ENCODE results near the gene TBC1D9.

TBC1D9 gene

DNA sequence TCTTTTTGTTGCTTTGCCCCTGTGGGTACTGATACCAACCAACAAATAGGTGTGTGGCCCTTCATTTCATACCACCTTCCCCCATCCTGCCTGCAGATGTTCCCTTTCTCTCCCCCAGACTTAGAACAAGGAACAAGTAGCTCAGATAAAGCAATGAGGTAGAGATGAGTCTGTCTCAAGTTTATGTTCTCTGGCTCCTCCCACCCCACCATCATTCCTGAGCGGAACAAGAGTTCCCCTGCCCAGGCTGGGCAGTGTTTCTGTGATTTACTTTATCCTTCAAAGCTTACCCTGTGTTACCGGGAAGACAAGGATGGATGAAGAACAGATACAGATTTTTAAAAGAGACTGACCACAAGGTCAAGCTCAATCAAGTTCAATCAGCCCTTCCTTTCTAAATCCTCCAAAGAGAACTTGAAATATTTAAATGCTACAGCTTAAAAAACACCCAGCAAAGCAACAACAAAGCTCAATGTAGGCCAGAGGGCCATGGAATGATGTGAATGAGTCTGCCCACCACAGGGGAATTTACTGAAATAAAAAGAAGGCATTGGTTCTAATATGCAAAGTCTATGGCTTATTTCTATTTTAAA is 107.4 kb downstream of the TBC1D9 start:
- DNase-seq (ENCODE audit: low read depth in 3 of 3) = no peak

DNA sequence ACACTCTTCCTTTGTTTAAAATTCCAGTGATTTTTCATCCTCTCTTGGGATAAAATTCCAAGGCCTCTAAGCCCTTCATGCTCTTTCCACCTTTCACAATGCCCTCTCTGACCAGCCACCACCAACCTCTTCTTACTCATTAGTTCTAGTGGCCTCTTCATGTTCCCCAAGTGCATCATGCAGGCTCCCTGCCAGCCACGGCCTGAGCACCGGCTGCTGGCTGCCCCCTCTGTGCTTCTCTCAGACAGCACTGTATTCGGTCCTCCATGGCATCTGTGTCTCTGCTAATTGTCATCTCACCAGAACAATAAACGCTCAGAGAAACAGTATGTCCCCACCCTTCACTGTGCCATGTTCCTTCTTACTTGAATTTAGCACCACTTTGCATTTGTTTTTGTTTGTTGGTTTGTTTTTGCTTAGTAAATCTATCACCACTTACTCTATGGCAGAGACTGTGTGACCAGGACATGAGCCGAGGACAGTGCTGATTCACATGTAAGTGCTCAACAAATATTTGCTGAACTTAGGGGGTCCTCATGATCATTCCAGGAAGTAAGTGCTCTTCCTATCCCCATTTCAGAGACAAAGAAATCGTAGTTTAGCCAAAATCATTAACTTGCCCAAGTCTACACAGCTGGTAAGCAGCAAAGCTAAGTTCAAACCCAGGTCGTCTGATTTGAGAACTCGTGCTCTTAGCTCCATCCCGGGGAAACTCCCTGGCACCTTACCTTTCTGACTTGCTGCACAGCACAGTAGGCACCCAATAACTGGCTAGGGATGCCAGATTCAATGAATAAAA is 110.4 kb downstream of the TBC1D9 start:
- no peak for DNase-seq (ENCODE audit: low read depth in 3 of 3)

DNA sequence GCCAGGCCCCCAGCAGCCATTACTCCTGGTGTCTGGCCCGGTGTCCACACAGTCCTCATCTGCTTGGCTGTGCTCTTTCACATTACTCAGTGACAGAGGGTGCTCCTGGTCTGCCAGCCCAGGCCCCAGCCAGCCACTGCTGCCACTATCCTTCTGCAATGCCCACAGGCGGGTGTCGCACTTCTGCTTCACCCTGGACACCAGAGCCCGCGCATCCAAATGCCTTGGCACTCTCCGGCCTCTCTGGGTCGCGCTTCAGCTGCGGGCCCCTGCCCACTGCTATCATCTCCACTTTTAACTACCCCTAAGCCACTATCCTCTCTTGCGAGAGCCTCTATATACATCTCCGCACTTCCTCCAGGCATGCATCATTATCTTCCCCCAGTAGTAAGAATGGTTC is 111.0 kb downstream of the TBC1D9 start:
- DNase-seq (ENCODE audit: low read depth in 3 of 3) = no peak

DNA sequence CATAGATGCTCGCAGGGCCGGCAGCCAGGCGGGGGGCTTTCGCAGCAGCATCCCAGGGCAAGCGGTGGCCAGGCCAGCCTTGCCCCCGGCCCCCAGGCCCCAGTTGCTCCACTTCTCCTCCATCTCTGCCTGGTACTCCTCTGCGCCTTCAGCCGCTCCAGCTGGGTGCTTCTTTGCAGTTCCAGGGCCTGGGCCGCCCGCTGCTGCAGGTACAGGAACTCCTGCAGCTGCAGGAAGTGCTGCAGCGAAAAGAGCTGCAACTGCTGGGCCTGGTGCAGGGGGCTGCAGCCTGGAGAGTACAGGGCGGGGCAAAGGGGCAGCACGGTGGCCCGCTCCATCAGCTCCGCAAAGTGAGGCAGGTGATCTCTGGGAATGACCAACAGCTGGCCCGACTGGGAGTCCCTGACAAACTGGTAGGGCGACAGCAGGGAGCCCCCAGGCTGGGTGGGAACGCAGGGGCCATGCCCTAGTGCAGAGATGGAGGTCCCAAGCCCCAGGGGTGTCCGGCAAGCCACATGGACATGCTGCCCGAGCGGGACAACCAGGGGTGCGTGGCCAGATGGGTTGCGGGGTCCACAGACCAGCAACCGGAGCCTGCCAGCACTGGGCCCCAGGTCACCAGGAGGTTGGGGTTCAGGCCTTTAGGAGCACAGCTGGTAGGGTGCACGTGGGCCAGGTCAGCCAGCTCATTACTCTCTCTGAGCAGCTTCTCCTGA is 111.6 kb downstream of the TBC1D9 start:
- DNase-seq (ENCODE audit: low read depth in 3 of 3) = no peak

DNA sequence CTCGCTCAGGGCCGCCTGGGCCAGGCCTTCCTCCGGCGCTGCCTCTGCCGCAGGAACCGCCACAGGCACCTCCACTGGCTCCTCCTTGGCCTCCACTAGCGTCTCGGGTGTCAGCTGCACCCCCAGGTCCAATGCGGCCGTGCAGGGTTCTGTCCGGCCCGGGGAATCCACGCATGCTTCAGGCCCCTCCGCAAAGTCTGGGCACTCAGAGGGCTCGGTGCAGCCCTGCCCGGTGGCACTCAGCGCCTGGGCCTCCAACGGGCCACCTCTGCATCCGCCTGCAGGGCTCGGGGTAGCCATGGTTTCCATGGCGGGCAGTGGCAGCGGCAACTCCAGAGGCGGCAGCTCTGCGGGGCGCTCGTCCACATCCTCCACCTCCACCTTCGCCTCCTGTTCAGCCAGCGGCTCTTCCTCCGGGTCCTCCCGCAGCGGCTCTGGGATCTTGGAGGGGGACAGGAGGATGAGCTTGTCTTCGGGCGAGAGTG is 112.6 kb downstream of the TBC1D9 start:
- DNase-seq (ENCODE audit: low read depth in 3 of 3) = no peak

DNA sequence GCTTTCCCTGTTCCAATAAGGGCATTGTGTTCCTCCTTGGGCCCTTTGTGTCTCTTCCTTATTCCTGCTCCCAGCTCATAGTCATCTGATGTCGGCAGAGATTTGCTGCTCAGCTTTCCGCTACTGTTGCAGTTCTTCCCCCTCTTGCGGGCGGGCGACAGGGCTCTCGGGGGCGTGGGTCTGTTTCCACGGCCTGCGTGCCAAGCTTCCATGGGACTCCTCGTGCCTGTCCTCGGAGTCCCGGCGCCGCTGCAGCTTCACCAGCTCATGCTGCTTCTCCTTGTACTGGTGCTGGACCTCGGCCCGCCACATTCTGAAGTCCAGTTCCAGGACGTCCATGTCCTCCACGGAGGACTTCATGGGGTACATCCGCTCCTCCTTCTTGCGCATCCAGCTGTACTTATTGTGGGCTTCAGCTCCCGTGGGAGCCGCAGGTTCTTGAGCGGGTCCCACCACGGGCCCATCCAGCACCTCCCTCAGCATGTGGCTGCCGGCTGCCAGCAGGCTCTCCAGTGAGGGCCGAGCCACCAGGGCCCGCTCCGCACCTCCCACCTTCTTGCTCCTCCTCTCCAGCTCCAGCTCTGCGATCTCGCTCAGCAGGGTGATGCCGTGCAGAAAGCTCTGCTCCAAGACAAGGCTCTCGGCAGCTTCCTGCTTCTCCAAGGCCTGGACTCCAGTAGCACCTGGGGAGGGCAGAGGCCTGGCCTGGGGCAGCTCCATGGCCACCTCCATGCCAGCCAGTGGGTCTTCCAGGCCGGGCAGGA is 113.3 kb downstream of the TBC1D9 start:
- DNase-seq (ENCODE audit: low read depth in 3 of 3) = no peak

DNA sequence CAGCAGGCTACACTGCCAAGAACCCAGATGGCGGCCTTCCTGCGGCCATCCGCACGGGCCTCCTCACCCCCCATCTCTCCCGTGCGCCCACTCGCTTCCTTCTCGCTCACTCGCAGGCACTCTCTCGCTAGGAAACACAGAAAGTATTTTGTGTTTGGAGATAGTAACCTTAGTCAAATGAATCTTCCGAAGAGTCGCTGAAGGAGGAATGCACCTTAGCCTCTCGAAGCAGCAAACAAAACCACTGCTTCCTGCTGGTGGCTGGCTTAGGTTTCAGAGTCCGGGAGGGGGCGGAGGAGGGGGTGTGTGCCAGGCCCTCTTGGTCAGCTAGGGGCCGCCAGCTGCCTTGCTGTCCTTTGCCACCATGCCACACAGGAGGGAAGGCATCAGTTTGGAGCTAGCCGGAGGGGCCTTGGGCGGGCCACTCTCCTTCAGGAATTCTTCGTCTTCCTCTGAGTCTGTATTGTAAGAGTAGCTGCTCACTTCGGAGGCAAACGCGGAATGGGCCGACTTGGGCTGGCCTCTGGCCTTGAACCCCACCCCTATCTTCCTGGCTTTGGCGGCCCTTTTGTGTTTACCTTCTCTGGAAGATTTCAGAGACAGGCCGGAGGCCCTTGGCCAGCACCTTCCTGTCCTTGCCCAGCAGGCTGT is 114.3 kb downstream of the TBC1D9 start:
- DNase-seq (ENCODE audit: low read depth in 3 of 3) = no peak

DNA sequence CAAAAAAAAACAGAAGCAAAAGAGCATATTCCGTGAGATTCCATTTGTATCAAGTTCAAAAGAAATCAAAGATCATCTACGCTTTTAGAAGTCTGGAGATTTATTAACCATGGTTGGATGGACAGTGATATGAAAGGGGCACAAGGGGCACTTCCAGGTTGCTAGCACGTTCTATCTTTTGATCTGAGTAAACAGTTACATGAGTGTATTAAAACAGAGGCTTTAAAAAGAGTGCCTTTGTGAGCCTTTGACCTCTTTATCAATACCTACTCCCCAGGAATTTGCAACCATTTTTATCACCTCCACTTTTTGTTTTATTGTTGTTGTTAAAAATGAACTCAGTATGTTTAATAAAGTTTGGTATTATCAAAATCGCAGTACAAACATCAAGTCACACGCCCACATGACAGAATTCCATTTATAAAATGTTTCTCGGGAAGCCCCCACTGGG is 115.1 kb downstream of the TBC1D9 start:
- no peak for DNase-seq (ENCODE audit: low read depth in 3 of 3)

DNA sequence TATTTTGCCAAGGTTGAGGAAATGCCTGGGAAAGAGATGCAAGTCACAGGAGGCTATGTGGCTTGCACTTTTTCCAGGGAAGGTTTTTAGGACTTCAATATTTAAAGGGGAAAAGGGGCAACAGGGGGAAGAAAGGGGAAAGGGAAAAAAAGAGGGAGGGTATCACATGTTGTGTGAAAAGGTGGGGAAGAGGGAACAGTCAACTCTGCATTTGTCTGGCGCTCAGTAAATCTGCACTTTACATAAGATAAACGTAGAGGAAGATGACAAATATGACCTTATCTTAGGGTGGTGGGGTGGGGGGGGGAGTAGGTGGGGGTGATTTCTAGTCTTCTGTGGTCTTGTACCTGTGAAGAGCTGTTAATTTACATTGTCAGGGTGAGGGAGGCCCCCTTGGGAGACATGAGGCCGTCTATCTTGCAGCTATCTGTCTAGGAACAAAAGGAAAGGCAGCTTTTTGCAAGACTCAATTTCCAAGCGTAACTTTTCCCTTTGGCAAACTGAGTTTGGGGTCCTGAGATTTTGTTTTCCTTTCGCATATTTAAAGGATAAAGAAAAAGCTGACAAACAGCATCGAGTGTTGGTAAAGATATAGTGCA is 115.9 kb downstream of the TBC1D9 start:
- DNase-seq (ENCODE audit: low read depth in 3 of 3) = no peak

DNA sequence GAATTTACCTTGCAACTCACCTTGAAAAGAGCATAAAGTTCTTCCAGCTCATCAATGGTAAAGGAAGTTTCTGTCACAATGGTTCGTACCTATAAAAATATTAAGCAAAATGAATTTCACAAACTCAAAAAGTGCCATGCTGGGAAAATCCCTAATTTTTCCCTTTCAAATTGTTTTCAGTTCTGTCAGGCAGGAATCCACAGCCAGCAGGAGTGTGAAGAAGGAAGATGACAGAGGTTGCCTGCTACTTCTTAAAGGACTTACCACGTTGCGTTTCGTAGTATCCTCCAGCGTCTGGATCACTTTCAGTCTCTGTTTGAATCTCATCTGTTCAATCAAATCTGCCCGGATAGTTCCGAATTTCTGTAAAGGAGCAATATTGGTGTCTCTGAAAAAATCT is 117.1 kb downstream of the TBC1D9 start:
- DNase-seq (ENCODE audit: low read depth in 3 of 3) = no peak

DNA sequence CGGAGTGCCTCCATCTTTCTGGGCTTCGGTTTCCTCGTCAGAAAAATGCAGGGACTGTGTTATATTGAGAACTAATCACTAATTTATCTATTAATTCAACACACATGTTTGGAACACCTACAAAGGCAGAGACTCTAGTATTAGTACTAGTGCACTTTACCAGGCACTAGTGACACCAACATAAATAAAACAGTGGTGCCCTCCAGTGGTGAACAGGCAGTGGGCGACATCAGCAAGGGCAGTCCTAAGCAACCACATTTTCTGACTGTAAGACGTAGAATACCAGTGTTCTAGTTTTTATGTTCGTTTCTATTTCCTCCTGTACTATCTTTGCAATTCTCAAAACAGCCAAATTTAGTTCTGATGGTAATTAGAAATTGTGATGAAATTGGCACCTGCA is 118.3 kb downstream of the TBC1D9 start:
- DNase-seq (ENCODE audit: low read depth in 3 of 3) = peak in 1 of 3 experiments; percentile 7

DNA sequence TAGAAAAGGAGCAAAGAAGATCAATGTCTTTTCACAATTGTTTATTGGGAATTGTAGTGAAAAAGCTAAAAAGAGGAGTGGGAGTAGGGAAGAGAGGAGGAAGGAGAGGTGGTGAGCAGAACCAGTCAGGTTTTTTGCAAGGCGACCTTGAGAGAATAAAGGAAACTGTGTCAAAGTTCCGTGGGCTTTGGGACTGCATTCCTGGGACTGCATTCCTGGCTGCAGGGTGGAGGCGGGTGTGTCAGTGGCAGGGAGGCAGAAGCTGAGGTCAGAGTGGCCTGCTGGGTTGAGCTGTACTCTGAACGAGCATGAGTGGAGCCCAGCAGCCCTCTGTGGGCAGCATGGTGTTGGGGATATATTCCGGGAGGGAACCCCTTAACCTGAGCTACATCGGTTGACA is 120.6 kb downstream of the TBC1D9 start:
- no peak for DNase-seq (ENCODE audit: low read depth in 3 of 3)

DNA sequence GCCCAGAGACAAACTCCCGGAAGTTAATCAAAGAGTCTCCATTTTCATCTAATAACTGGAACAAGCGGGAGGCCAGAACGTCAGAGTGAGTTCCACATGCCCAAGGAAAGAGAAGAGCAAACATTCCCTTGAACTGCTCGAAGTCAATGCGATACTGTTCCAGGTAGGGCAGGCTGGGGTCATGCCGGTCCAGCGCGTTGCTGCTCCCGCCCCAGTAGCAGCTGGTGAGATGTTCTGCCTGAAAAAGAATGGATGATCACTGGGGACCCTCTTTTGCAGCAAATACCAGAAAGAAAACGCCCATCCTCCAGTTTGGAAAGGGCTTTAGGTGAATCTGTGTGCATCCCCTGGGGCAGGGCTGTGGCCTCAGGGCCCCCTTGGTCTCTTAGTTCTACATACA is 122.2 kb downstream of the TBC1D9 start:
- no peak for DNase-seq (ENCODE audit: low read depth in 3 of 3)

DNA sequence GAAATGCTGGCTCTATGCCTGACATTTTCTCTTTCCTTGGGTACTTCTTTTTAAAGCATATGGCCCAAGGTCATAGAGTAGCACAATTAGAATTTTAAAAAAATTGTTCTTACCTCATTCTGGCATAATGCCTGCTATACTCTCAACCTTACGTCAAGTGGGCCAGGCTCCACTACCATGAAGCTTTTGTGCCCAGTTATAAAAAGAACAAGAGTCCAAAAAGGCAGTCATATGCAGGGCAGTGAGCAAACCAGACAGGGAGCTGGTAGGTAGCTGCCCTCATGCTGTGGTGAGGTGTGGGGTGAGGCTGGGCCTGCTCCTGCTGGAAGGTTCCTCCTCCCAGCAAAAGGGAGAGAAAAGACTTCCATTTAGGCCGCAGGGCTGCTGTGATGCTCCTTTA is 123.1 kb downstream of the TBC1D9 start:
- no peak for DNase-seq (ENCODE audit: low read depth in 3 of 3)

DNA sequence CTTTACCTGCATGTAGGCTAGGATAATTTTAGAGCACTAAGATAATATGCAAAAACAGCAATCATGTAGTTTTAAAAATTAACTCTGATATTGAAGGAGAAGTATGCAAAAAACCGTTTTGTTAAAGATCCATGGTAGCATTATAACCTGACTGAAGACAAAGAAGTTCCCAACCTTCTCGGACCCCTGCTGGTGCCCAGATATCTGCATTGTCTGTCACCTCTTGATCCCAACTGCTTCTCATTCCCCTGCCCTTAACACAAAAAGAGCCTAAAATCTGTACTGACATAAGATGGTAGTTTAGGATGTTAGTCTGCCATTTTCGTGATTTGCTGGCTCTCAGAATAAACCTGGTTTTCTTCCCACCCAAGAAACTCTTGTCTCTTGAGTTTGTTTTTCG is 125.9 kb downstream of the TBC1D9 start:
- no peak for DNase-seq (ENCODE audit: low read depth in 3 of 3)

DNA sequence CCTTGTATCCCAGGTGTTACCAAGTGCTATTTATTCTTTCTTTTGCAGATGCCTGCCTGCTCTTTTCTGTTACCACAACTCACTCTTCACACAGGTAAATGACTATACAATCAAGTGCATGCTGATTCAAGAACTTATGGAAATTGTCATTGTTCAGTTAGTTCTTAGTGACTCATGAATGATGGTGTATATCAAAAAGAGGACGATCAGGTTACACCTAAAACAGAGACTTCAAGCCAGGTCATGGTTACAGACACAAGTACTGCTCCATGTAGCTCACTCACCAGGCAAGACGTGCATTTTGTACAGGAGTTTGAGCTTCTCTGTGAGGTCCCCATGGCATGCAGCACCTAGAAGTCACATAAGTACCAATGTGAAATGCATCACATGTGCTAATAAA is 128.2 kb downstream of the TBC1D9 start:
- no peak for DNase-seq (ENCODE audit: low read depth in 3 of 3)

DNA sequence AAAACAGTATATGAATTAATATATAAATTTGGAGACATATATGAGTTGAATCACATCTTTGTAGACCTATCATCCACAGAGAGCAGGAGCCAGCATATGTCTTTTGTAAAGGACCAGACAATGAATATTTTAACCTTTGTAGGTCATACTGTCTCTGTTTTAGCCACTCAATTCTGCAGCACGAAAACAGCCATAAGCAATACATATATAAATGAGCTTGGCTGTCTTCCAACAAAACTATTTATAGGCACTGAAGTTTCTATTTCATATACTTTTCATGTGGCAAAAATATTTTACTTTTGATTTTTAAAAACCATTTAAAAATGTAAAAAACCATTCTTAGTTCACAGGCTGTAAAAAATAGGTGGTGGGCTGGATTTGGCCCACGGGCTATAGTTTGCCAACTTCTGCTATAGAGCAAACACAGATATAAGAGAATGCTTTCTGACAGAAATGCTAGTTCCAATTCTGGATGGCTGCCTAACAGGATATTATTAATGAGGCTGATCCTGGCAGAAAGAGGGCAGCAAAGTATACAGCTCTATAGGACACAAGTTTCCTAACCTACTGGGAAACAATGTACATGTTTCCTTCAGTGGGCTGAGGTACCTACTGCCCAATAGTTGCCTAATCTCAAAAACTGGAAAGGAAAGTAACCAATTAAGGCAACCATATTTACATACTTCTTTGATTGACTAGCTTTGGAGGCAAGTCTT is 129.4 kb downstream of the TBC1D9 start:
- DNase-seq (ENCODE audit: low read depth in 3 of 3) = no peak

DNA sequence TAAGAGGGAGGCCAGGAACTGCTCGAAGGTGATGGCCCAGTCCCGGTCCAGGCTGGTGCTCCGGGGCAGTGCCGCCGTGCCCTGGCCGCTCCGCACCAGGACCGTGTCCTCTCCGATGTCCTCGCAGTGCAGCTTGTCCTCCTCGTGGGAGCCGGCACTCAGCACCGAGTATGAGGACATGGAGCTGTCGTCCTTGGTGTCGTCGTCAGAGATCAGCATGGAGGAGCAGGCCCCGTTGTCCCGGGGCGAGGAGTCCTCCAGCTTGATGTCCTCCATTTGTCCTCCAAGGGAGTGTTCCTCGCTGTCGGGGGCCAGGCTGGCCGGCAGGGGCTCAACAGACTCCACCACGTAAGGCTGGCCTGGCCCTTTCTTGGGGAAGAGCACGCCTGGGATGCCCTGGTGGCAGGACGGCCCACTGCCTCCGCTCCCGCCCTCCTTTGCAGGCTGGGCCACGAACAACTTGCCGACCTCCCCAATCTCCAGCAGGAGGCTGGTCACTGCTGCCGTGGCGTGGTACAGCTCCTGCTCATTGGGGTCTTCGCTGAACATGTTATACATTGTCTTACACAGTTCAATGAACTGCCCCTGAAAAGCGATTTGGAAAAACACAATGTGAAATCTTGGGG is 133.7 kb downstream of the TBC1D9 start:
- no peak for DNase-seq (ENCODE audit: low read depth in 3 of 3)

DNA sequence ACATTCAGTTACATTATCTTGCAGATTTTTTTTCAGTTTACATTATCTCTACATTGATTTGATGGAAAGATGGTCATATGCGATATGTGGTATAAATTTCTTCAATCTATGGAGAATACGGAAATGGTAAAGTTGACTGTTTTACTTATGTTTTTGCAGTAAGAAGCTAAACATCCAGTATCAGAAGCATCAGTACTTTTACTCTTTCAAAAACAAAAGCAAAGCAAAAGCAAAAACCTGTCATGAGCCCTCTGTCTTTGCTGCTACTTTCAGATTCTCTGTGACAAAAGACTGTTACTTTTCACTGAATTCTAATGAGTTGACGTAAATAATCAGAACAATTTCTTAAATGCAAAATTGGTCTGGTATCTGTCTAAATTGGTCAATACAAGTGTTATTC is 135.0 kb downstream of the TBC1D9 start:
- no peak for DNase-seq (ENCODE audit: low read depth in 3 of 3)

All from stimulated activated CD4-positive, alpha-beta T cell treated with anti-CD3 and anti-CD28 coated beads, TNF-alpha, amount 100 ng/mL, for 4 hours (primary cell).